Measurements from ENCODE around the gene JAGN1.

DNA sequence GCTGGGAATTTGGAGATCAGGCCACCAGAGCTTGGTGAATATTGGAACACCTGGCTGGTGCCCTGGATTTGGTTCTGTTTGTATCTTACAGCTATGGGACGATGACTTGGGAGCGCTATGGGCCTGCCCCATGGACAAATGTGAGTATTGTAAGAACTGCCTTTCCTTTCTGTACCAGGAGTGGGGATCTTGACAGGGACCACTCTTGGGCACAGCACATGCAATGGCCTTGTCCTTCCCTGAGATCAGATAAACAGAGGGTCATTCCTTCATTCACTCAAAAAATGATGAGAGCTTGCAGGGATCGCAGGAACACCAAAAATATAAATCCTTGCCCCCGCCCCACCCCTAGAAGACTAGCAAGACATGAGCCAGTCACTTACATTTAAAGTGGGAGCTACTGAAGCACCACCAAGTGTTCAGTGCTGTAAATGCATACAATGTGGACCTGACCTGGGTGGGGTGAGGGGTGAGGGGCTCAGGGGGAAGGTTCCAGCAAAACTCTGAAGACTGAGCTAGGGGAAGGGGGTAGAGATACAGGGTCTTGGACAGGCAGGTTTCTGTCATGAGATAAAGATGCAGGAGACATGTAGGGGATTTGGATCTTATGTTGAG is 40.5 kb downstream of the JAGN1 start:
- TF ChIP-seq EZH2 (IDR thresholded peaks at IDR 0.05) (no peak), POLR2AphosphoS5 (IDR thresholded peaks at IDR 0.05; ENCODE audit: borderline replicate concordance, low read depth, low read length) (no peak)
